GM21515 (cell line): ENCODE measurements around the gene TNFRSF19.

Experiments used
- ATAC-seq: cut with Tn5 transposase; IDR thresholded peaks from one replicate; pipeline ENCODE4 v1.9.1; 2021; ENCODE audit not compliant: unreplicated experiment

Gene TNFRSF19

GRCh38 chr13:23600534-23600933 is 30.3 kb downstream of the TNFRSF19 start:
- no peak for ATAC-seq

DNA sequence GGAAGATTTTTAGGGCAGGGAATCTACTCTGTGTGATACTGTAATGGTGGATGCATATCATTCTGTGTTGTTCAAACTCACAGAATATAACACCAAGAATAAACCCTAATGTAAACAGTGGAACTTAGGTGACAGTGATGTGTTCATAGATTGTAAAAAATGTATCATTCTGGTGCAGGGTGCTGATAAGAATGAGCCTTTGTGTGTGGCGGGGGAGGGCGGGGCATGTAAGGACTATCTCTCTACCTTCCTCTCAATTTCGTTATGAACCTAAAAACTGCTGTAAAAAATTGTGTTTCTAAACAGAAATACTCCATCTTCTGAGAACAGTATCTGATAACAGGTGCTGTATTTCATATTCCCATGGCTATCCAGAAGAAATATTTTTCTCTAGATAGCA is 35.6 kb downstream of the TNFRSF19 start:
- ATAC-seq, result no peak

DNA sequence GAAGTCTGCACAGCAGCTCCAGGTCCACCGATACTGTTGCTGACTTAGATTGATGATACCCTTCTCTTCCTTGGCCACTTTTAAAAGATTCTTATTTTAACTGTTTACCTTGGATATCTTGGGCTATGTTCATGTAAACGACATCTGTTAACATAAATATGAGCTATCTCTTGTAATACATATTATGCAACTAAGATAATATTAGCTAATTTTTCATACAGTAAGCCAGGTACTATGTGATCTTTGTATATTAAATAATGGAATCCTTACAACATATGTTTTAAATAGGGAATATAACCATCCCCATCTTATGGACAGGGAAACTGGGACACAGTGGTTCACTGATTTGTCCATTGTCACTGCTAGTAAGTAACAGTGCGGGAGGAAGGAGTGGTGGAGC is 37.9 kb downstream of the TNFRSF19 start:
- no peak for ATAC-seq

DNA sequence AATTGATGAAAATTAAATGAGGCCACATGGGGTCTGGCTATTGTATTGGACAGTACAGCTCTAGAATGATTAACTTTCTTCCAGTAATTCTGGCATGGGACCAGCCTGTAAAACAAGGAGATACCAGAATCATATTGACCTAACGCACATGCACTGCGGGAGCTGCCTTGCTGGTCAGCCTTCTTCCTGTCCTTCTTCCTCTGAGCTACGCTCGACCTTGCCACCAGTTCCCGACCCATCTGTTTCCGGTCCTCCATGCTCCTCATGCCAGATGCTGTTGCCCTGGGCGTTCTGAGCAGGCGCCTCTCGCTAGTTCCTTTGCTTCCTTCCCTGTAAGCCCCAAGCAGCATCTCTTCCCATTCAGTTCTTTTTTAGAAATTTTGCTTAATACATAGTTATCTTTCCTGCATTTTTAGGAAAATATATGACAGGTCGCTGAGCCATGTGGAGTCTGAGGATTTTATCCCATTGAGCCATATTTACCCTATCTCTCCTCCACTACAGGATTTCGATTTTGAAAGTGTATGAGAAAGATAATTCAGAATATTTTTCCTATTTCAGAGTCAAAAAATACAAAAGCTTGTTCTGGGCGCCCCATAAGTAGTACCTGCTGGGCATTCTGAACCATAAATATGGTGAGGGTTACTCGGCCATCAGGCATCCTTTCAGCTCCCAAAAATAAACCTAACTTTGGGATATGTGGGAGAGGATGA is 38.6 kb downstream of the TNFRSF19 start:
- no peak for ATAC-seq

DNA sequence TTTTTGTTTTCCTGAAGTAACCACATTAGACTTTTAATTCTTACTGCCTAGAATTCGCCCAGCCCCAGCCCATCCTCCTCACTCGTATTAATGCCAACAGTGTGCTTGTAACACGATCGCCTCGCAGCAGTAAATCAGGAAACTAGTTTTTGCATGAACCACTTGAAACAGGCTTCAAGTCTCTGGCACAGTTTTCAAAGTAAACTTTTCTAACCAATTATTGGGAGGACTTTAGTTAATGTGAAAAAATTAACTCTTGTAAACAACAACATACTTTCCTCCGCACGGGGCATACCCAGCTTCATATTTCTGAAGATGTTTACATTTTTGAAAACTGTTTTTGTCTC is 39.2 kb downstream of the TNFRSF19 start:
- no peak for ATAC-seq

GRCh38 chr13:23609874-23610576 is 39.8 kb downstream of the TNFRSF19 start:
- no peak for ATAC-seq

- no peak for ATAC-seq
Observed at GRCh38 chr13:23610966-23611491, 40.8 kb downstream of the TNFRSF19 start.

DNA sequence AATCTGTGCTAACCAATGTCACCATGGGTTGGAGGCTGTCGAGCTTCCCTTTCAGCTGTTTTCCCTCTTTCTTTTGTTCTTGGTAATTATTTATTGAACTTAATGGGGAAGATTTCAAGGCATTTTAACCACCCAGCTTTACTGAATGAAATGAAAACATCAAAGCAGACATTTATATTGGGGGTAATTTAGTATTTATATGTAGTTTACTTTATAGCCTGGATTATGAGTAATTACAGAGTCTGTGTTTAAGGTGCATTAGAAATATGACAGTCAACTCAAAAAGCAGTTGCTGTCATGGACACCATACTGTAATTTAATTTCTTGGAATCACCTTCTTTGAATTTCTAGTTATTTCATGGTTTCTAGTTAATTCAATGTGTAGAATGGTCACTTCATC is 42.0 kb downstream of the TNFRSF19 start:
- ATAC-seq, result no peak

DNA sequence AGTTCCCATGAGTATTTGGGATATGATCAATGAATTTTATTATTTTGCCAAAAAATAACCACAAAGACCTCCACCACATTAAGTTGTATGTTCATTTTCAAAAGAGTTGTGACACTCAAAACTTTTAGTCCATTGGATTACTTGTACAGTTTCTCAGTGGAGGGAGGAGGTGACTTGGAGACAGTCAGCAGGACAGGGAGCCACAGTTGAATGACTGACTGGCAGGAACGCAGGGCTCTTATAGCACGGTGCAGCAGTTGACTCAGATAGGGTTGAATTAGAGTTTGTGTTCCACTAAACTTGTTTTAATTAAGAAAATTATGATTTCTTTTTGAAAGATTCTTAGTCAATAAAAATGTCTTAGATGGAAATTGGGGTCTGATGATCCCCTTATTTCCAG is 42.5 kb downstream of the TNFRSF19 start:
- ATAC-seq, result no peak

DNA sequence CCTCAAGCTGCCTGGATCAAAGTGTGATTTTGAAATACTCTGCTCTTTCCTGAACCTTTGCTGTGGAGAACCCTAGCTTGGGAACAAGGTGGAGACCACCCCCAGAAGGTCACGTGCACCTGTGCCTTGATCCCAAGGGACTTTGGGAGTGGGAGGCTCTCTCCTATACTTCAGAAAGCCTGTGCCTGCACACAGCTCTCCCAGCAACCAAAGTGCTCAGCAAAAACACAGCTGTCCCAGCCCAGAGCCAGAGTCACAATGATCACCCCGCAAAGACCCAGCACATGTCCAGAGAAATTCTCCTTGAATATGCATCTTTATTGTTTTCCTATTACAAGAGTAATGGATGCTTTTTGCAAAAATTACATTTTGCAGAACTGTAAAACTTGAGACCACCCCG is 43.4 kb downstream of the TNFRSF19 start:
- ATAC-seq, result no peak

DNA sequence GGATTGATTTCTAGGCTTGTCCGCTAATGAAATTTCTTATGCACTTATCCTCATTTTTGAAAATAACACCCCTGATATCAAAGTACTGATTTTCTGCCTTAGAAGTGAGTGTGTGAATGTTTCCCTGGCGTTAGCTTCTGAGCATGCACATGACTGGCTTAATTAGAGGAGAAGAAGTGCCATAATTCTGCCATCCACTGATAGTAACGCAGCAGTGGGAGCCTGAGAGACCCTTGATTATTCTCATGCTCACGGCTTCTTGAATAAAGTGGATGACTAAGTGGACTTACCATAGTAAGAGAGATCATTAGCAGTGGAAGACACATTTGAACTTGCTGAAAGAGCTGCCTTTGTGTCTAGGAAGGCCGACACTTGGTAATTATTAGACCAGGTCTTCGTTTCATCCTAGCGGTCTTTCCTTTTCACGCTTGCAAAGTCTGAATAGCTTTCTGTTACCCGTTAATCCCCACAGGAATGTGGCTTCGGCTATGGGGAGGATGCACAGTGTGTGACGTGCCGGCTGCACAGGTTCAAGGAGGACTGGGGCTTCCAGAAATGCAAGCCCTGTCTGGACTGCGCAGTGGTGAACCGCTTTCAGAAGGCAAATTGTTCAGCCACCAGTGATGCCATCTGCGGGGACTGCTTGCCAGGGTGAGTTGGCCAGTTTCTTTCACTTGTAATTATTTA is 45.3 kb downstream of the TNFRSF19 start:
- no peak for ATAC-seq

DNA sequence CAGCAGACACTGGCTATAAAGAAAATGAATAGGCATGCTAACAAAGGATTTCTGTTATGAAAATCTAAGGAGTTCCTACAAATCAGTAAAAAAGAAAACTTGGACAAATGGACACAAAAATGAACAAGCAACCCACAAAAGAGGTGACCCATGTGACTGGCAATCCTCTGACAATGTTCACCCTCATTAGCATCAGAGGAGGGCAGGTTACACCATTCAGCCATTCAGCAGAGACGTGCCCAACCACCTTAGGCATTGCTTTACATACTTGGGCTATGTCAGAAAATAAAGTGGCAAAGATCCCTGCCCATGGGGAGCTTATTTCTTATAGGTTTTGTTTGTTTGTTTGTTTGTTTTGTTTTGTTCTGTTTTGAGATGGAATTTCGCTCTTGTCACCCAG is 46.0 kb downstream of the TNFRSF19 start:
- no peak for ATAC-seq

DNA sequence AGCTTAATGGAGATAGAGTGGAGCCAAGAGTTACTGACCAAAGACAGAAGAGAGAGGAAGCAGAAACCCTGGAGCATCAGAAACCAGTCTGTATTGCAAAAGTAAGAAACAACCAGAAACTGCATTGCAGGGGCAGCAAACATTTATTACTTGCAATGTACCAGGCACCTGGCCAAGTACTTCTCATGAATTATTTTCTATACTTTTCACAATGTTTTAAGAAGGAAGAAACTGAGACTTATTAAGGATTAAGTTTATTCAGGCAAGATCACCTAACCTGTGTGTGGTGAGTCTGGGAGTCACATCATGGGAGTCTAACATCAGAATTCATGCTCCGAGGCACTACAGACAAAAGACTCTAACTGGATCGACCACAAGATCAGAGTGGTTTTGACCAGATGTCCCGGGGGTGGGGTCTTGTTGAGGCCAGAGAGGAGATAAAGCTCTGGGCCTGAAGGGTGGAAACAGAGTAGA is 47.4 kb downstream of the TNFRSF19 start:
- no peak for ATAC-seq

DNA sequence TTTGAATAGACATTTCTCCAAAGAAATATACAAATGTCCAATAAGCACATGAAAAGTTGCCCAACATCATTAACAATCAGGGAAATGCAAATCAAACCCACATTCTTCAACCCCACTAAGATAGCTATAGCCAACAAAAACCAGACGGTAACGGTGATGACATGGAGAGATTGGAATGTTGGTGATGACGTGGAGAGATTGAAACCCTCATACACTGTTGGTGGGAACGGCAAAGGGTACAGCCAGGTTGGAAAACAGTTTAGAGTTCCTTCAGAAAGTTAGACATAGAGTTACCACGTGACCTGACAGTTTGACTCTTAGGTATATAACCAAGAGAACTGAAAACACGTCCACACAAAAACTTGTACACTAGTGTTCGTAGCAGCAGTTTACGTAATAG is 48.1 kb downstream of the TNFRSF19 start:
- ATAC-seq, result no peak

DNA sequence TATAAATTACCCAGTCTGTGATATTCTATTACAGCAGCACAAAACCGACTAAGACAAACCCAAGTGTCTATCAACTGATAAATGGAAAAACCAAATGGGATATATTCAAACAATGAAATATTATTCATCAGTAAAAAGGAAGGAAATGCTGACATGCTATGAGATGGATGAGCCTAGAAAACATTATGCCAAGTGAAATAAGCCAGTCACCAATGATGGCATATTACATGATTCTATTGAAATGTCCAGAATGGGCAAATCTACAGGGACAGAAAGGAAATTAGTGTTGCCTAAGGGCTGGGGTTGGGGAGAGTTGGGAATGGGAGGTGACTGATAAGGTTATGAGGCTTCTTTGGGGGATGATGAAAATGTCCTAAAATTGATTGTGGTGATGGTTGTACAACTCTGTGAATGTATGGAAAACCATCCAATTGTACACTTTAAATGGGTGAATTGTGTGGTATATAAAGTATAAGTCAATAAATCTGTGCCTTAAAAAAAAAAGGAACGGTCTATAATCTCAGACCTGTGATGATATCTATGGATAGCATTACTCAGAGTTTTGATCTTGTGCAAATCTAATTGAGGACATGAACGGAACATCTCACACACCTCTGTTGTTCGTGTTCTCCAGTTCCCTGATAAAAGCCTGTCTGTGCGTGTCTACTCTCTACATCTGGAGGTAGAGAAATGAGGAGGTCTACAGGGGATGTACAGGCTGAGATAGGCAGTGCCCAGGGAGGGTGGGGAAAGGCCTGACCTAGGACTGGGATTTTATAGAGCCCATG is 49.0 kb downstream of the TNFRSF19 start:
- no peak for ATAC-seq

- no peak for ATAC-seq
Observed at GRCh38 chr13:23620211-23620610, 50.0 kb downstream of the TNFRSF19 start.

DNA sequence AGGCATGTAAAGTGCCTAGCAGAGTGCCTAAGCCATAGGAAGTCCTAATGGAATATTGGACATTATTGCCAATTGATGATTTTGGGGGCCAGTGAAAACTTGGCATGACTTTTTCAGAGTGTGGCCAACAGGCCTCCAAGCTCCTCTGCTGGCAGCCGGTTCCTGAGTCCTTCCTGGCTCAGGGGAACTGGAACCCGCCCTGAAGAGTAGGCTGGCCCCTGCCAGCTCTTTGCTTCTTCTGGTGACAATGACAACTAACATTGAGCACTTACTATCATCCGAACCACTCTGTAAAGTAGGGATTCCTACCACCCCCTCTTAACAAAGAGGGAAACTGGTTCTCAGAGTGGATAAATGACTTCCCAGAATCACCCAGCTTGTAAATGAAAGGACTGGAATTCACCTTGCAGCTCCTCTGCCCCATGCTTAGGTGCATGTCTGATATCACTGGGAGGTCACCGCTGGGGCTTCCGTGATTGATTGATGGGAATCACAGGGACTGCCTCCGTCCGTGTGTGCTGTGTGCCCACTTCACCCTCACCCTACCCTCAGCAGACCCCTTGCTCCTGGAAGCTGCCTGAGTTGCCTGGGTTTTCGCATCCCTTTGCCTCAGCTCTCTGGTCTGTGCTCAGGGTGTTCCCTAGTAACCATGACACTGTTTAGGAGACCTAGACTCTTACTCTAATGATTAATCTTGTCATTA is 50.6 kb downstream of the TNFRSF19 start:
- no peak for ATAC-seq

DNA sequence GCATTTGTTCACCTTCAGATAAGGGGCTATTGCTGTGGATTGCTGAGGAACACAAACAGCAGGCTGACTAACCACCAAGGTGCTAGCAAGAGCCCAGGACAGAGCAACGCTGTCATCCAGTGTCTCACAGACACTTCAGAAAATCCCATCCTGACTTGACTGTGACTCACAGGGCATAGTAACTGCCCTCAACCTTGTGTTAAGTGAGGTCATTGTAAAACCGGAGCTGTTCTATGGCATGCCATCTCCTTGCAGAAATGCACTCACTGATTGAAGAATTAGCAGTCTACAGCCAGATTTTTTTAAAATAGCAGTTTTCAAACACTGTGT is 51.1 kb downstream of the TNFRSF19 start:
- ATAC-seq, result no peak

DNA sequence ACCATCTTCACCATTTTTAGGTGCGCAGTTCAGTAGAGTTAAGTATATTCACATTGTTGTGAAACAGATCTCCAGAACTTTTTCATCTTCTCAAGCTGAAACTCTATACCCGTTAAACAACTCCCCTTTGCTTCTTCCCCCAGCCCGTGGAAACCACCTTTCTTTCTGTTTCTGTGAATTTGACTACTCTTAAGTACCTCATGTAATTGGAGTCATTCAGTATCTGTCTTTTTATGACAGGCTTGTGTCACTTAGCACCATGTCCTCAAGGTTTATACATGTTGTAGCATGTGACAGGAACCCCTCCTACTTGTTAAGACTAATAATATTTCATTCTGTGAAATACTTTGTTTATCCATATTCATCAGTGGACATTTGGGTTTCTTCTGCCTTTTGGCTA is 52.8 kb downstream of the TNFRSF19 start:
- peak; percentile 70 for ATAC-seq

- no peak for ATAC-seq
Observed at GRCh38 chr13:23623394-23623793, 53.2 kb downstream of the TNFRSF19 start.

DNA sequence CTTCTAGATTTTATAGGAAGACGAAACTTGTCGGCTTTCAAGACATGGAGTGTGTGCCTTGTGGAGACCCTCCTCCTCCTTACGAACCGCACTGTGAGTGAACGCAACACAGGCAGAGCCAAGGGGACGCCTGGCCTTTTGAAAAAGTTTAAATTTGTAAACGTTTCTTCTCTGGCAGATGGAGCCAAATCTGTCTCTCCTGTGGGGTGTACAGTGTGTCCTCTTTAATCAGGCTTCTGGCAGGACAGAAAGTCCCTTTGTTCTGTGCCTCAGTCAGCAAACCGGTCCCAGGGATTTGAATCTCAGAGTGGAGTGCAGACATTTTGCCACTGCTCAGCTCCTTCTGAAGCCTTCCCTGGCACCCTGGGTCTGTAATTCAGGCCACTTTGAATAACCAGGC is 56.5 kb downstream of the TNFRSF19 start:
- ATAC-seq, result no peak
